ENCODE results near the gene CHRM5.

DNA sequence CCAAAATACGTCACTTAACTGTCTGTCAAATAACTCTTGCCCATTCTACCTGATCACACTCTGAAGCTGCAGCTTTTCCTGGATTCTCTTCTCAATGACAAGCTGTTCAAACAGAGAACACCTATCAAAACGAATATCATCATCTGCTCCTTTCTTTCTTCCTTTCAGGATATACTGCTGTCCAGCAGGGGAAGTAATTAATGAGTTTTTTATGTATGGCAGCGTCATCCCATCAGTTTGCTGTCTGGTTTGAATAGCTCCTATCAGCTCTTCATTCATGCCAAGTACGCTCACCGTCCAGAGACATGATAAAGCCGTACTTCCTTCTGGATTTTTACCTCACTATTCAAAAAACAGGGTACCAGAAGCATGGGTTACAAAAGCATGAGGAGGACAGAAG is at the start of gene CHRM5:
- TF ChIP-seq POLR2AphosphoS5 (IDR thresholded peaks at IDR 0.05): no peak
- TF ChIP-seq, protein P1, sequence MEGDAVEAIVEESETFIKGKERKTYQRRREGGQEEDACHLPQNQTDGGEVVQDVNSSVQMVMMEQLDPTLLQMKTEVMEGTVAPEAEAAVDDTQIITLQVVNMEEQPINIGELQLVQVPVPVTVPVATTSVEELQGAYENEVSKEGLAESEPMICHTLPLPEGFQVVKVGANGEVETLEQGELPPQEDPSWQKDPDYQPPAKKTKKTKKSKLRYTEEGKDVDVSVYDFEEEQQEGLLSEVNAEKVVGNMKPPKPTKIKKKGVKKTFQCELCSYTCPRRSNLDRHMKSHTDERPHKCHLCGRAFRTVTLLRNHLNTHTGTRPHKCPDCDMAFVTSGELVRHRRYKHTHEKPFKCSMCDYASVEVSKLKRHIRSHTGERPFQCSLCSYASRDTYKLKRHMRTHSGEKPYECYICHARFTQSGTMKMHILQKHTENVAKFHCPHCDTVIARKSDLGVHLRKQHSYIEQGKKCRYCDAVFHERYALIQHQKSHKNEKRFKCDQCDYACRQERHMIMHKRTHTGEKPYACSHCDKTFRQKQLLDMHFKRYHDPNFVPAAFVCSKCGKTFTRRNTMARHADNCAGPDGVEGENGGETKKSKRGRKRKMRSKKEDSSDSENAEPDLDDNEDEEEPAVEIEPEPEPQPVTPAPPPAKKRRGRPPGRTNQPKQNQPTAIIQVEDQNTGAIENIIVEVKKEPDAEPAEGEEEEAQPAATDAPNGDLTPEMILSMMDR (IDR thresholded peaks at IDR 0.05): no peak
- TF ChIP-seq POLR2A (IDR thresholded peaks at IDR 0.05): no peak
